GM12878 (cell line): ENCODE measurements around the gene PDE1C. TPM values are rescaled to one million over a fixed set of nuclear protein-coding genes. Genes with fewer than 3 reads are reported as not detected.

Source experiments
- BACH1 ChIP-seq: fragments of 450-650 bp; IDR thresholded peaks from 2 replicates; pipeline ENCODE4 v1.6.1; 2017; ENCODE audit warnings: mild to moderate bottlenecking, borderline replicate concordance
- CBX5 ChIP-seq: sonication (generic); IDR thresholded peaks from 2 replicates; pipeline ENCODE4 v1.6.1; 2016; ENCODE audit warnings: low read depth, moderate library complexity, mild to moderate bottlenecking, inconsistent platforms
- CREM ChIP-seq: IDR thresholded peaks from 2 replicates; pipeline ENCODE4 v1.6.1; 2014; ENCODE audit warnings: antibody characterized with exemption, low read depth
- DPF2 ChIP-seq: fragments of 450-650 bp; IDR thresholded peaks from 2 replicates; pipeline ENCODE4 v1.6.1; 2017; ENCODE audit warnings: mild to moderate bottlenecking
- EP300 ChIP-seq, 2 experiments: fragments of 150-350 bp in 1 of 2; IDR thresholded peaks; 2 replicates each; pipeline ENCODE4 v1.6.1; 2011 to 2012; ENCODE audit warnings: low read depth in 2 of 2, low read length in 2 of 2, borderline replicate concordance in 1 of 2, improper control_type of control experiment in 1 of 2, inconsistent platforms in 1 of 2; ENCODE audit not compliant: control insufficient read depth in 1 of 2
- ETV6 ChIP-seq, 2 experiments: fragments of 450-650 bp in 1 of 2; IDR thresholded peaks in 1 of 2; conservative IDR thresholded peaks in 1 of 2; 2 replicates each; pipeline ENCODE4 v1.6.1; 2014; ENCODE audit warnings: antibody characterized with exemption in 1 of 2, borderline replicate concordance in 1 of 2, low read depth in 1 of 2, mild to moderate bottlenecking in 1 of 2, moderate library complexity in 1 of 2
- GATAD2B ChIP-seq: fragments of 450-650 bp; conservative IDR thresholded peaks from 2 replicates; pipeline ENCODE4 v1.6.1; 2017; ENCODE audit warnings: low read depth, mild to moderate bottlenecking, moderate library complexity
- HDAC6 ChIP-seq: fragments of 200-600 bp; sonication (generic); IDR thresholded peaks from one replicate; pipeline ENCODE4 v1.8.0; 2017; ENCODE audit warnings: antibody characterized with exemption; ENCODE audit not compliant: unreplicated experiment
- IKZF2 ChIP-seq, 2 experiments: fragments of 450-650 bp; IDR thresholded peaks; 2 replicates each; pipeline ENCODE4 v1.6.1; 2017; ENCODE audit warnings: mild to moderate bottlenecking in 2 of 2, moderate library complexity in 2 of 2
- IRF4 ChIP-seq: IDR thresholded peaks from 2 replicates; pipeline ENCODE4 v1.6.1; 2011; ENCODE audit warnings: low read depth, low read length
- JUNB ChIP-seq: IDR thresholded peaks from 2 replicates; pipeline ENCODE4 v1.6.1; 2016; ENCODE audit warnings: antibody characterized with exemption, mild to moderate bottlenecking
- KDM1A ChIP-seq: fragments of 200-600 bp; sonication (generic); IDR thresholded peaks from 2 replicates; pipeline ENCODE4 v1.6.1; 2016; ENCODE audit warnings: borderline replicate concordance
- PAX5 ChIP-seq: IDR thresholded peaks from 2 replicates; pipeline ENCODE4 v1.6.1; 2011; ENCODE audit warnings: low read depth, low read length, borderline replicate concordance
- PML ChIP-seq: IDR thresholded peaks from 2 replicates; pipeline ENCODE4 v1.6.1; 2012; ENCODE audit warnings: low read length, inconsistent platforms
- RB1 ChIP-seq: fragments of 450-650 bp; formaldehyde crosslinking; IDR thresholded peaks from 2 replicates; pipeline ENCODE4 v1.6.1; 2017; ENCODE audit warnings: mild to moderate bottlenecking, borderline replicate concordance
- RBBP5 ChIP-seq: fragments of 200-600 bp; sonication (generic); conservative IDR thresholded peaks from 2 replicates; pipeline ENCODE4 v1.6.1; 2016
- SMAD1 ChIP-seq: fragments of 450-650 bp; IDR thresholded peaks from 2 replicates; pipeline ENCODE4 v1.6.1; 2018; ENCODE audit warnings: mild to moderate bottlenecking, low read depth; ENCODE audit not compliant: partially characterized antibody
- STAT3 ChIP-seq: IDR thresholded peaks from 2 replicates; pipeline ENCODE4 v1.6.1; 2011; ENCODE audit warnings: low read depth, low read length, improper control_type of control experiment
- TBL1XR1 ChIP-seq: IDR thresholded peaks from 2 replicates; pipeline ENCODE4 v1.6.1; 2012; ENCODE audit warnings: low read depth, low read length, improper control_type of control experiment
- TCF12 ChIP-seq: IDR thresholded peaks from 2 replicates; pipeline ENCODE4 v1.6.1; 2011; ENCODE audit warnings: low read depth, mild to moderate bottlenecking, low read length
- YBX1 ChIP-seq: fragments of 450-650 bp; IDR thresholded peaks from 2 replicates; pipeline ENCODE4 v1.6.1; 2016; ENCODE audit warnings: antibody characterized with exemption
- ZNF207 ChIP-seq: fragments of 450-650 bp; IDR thresholded peaks from 2 replicates; pipeline ENCODE4 v1.6.1; 2014; ENCODE audit warnings: antibody characterized with exemption, mild to moderate bottlenecking, borderline replicate concordance
- ZNF217 ChIP-seq: fragments of 450-650 bp; IDR thresholded peaks from 2 replicates; pipeline ENCODE4 v1.6.1; 2017; ENCODE audit warnings: antibody characterized with exemption, mild to moderate bottlenecking
- ZNF24 ChIP-seq: fragments of 450-650 bp; IDR thresholded peaks from 2 replicates; pipeline ENCODE4 v1.6.1; 2017; ENCODE audit warnings: antibody characterized with exemption, mild to moderate bottlenecking
- ZNF384 ChIP-seq: IDR thresholded peaks from 2 replicates; pipeline ENCODE4 v1.6.1; 2012; ENCODE audit warnings: low read depth, mild to moderate bottlenecking, low read length, improper control_type of control experiment, borderline replicate concordance
- ZZZ3 ChIP-seq: IDR thresholded peaks from 2 replicates; pipeline ENCODE4 v1.6.1; 2011; ENCODE audit warnings: low read depth; ENCODE audit not compliant: control insufficient read depth, insufficient read length
- polyA plus RNA-seq, 11 experiments: library from polyadenylated mRNA; depleted of rRNA in 4 of 11; unstranded in 6 of 11; stranded (reverse) in 5 of 11; fragments of >200 nt; fragmentation: Nextera tagmentation in 4 of 11; fragmentation: Illumina TruSeq in 1 of 11; extraction: Ambion mirVana in 4 of 11; extraction: Trizol in 1 of 11; gene quantifications; 1 replicate in 1 of 11; 2 replicates in 10 of 11; pipeline versions ENCODE4 v1.2.1 to v1.2.3, GENCODE V29; 2011 to 2016; ENCODE audit warnings: inconsistent platforms in 2 of 11, missing spikeins in 2 of 11, low read depth in 1 of 11
- total RNA-seq, 4 experiments: library from RNA; depleted of rRNA in 3 of 4; stranded (reverse); fragments of >200 nt in 3 of 4; fragmentation: Illumina TruSeq in 1 of 4; extraction: Trizol in 1 of 4; gene quantifications; 2 replicates each; pipeline versions ENCODE4 v1.2.1 to v1.2.3, GENCODE V29; 2013 to 2021
- TF ChIP-seq, protein P1 (sequence below): IDR thresholded peaks from 2 replicates; pipeline ENCODE4 v1.6.1; 2011; ENCODE audit warnings: low read depth, low read length, improper control_type of control experiment, borderline replicate concordance
- TF ChIP-seq, protein P2 (sequence below): fragments of 450-650 bp; IDR thresholded peaks from 2 replicates; pipeline ENCODE4 v1.6.1; 2017; ENCODE audit warnings: borderline replicate concordance
- TF ChIP-seq, protein P3 (sequence below): IDR thresholded peaks from 2 replicates; pipeline ENCODE4 v1.6.1; 2012; ENCODE audit warnings: low read length, inconsistent platforms

PDE1C gene
- total and polyA plus RNA-seq, 10 of the 15 experiments (the other 5 are each of a cell fraction or from before 2014, with no cell fraction given): 0.29 to 2.3 (median 0.70) TPM

DNA sequence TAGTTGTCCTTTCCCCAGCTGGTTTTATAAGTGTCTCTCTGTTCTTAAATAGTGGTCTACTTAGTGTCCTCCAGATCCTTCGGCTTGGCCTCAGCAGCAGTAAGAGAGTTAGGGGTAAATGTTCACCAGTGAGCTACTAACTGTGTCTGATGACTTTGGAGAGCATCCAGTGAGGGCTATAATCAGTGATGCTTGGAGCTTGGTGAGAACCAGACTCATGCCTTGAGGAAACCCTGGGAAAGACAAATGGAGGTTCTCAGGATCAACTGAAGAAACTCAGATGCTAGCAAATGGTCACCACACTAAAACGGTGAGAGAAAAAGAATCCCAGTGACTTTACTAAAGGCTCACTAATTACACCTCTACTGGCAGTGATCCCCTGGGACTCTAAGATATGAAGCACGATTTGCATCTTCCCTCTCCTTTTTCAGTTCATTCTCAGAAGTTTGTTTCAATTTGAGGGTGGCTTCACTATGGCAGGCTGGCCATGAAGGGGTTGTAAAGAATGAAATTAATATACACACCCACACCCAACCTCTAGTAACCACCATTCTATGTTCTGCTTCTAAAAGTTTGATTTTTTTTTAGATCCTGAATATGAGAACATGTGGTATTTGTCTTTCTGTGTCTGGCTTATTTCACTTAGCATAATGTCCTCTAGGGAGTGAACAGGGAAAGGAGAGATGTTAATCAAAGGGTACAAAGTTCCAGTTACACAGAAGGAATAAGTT lies 177.9 kb downstream of the PDE1C start (continued):
- TF ChIP-seq, protein P1, sequence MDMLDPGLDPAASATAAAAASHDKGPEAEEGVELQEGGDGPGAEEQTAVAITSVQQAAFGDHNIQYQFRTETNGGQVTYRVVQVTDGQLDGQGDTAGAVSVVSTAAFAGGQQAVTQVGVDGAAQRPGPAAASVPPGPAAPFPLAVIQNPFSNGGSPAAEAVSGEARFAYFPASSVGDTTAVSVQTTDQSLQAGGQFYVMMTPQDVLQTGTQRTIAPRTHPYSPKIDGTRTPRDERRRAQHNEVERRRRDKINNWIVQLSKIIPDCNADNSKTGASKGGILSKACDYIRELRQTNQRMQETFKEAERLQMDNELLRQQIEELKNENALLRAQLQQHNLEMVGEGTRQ: no peak
- TF ChIP-seq TBL1XR1 (no peak), SMAD1 (peak; percentile 89), ZNF207 (0 out of 2 replicates have a peak, but pooled peaks have one; percentile 27), PML (0 out of 2 replicates have a peak, but pooled peaks have one; percentile 13), ZNF24 (no peak), IKZF2 (IDR thresholded peaks at IDR 0.05) (peak; percentile 56 to 82; a peak in 3 of 4 replicates), RB1 (no peak), STAT3 (0 out of 2 replicates have a peak, but pooled peaks have one; percentile 41), TCF12 (peak; percentile 74), ETV6 (conservative IDR thresholded peaks at IDR 0.05 in 1 of 2, IDR thresholded peaks at IDR 0.05 in 1 of 2; ENCODE audit: borderline replicate concordance in 1 of 2, low read depth in 1 of 2) (peak in 1 of 2 experiments; percentile 38; a peak in 1 of 4 replicates), ZZZ3 (no peak), RBBP5 (no peak), ZNF217 (peak; percentile 90; the same call in 1 of the 2 replicates), BACH1 (no peak), KDM1A (no peak), YBX1 (0 out of 2 replicates have a peak, but pooled peaks have one; percentile 70), IRF4 (0 out of 2 replicates have a peak, but pooled peaks have one; percentile 30), JUNB (peak; percentile 56), DPF2 (peak; percentile 48; the same call in 1 of the 2 replicates), ZNF384 (peak; percentile 37; the same call in 1 of the 2 replicates), HDAC6 (no peak), CBX5 (0 out of 2 replicates have a peak, but pooled peaks have one; percentile 55), PAX5 (peak; percentile 74), EP300 (IDR thresholded peaks at IDR 0.05; ENCODE audit: borderline replicate concordance in 1 of 2, control insufficient read depth in 1 of 2, low read depth in 2 of 2, low read length in 2 of 2) (peak in 1 of 2 experiments; percentile 63; a peak in 1 of 4 replicates), GATAD2B (peak; percentile 98), CREM (peak; percentile 31; the same call in 1 of the 2 replicates)
- TF ChIP-seq, protein P2, sequence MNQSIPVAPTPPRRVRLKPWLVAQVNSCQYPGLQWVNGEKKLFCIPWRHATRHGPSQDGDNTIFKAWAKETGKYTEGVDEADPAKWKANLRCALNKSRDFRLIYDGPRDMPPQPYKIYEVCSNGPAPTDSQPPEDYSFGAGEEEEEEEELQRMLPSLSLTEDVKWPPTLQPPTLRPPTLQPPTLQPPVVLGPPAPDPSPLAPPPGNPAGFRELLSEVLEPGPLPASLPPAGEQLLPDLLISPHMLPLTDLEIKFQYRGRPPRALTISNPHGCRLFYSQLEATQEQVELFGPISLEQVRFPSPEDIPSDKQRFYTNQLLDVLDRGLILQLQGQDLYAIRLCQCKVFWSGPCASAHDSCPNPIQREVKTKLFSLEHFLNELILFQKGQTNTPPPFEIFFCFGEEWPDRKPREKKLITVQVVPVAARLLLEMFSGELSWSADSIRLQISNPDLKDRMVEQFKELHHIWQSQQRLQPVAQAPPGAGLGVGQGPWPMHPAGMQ: no peak
- TF ChIP-seq, protein P3, sequence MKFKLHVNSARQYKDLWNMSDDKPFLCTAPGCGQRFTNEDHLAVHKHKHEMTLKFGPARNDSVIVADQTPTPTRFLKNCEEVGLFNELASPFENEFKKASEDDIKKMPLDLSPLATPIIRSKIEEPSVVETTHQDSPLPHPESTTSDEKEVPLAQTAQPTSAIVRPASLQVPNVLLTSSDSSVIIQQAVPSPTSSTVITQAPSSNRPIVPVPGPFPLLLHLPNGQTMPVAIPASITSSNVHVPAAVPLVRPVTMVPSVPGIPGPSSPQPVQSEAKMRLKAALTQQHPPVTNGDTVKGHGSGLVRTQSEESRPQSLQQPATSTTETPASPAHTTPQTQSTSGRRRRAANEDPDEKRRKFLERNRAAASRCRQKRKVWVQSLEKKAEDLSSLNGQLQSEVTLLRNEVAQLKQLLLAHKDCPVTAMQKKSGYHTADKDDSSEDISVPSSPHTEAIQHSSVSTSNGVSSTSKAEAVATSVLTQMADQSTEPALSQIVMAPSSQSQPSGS: peak; percentile 91
